ENCODE measurements around the gene TTC28.
"Not testable (repeated sequence)": the region's sequence is repeated elsewhere in the genome, so short reads cannot be mapped to it uniquely, and the experiment has no call there.

The TTC28 gene

DNA sequence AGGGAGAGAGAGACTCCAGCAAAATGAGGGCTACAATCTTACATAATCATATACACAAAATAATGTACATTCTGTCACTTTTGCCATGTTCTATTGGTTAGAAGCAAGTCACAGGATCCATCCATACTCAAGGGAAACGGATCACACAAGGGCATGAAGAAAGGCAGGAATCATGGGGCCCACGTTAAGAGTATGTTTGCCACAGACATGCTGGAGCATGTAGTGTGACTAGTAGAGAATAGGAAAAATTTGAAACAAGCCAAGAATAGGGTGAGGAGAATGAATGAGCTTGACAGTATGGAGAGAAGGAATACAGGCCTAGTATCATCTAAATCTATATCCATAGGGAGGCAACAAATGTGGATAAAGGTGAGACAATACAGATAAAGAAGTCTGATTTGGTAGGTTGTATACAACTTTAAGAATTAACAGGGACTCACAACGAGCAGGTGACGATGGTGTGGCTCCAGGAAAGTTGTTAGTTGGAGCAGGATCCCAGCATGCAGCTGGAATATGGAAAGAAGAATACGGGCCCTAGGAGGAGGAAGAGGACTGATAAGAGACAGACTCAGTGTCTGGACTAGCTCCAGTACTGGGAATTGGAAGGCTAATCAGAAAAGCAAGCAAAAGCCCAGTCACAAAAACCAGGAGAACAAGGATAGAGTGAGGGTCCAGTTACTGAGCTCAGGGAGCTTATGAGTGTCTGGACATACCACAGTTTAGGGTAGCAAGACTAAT lies 458.8 kb downstream of the TTC28 start:
- DNase-seq: no peak

DNA sequence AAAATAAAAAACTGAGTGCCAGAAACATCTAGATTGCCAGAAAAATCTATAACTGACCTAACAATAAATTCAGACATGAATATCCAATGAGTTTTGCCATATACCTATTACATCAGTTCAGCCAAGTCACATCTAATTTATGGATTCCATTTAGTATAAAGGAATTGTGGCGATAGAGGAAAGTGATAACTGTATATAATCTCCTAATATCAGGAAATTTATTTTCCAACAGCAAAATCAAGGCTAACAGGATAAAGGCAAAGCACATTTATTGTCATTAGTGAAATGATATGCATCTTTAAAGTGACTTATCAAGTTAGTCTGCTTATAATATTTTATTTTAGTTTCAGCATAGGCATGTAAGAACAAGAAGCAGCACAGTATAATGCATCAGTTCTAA lies 462.4 kb downstream of the TTC28 start:
- DNase-seq: no peak

DNA sequence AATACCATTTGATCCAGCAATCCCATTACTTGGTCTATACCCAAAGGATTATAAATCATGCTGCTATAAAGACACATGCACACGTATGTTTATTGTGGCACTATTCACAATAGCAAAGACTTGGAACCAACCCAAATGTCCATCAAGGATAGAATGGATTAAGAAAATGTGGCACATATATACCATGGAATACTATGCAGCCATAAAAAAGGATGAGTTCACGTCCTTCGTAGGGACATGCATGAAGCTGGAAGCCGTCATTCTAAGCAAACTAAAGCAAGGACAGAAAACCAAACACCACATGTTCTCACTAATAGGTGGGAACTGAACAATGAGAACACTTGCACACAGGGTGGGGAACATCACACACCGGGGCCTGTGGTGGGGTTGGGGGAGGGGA lies 464.9 kb downstream of the TTC28 start:
- DNase-seq: not testable (repeated sequence)

DNA sequence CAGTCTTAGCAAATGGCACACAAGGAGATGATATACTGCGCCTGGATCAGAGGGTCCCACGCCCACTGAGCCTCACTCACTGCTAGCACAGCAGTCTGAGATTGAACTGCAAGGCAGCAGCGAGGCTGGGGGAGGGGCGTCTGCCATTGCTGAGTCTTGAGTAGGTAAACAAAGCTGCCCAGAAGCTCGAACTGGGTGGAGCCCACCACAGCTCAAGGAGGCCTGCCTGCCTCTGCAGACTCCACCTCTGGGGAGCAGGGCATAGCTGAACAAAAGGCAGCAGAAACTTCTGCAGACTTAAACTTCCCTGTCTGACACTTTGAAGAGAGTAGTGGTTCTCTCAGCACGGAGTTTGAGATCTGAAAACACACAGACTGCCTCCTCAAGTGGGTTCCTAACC lies 470.2 kb downstream of the TTC28 start:
- DNase-seq: not testable (repeated sequence)

DNA sequence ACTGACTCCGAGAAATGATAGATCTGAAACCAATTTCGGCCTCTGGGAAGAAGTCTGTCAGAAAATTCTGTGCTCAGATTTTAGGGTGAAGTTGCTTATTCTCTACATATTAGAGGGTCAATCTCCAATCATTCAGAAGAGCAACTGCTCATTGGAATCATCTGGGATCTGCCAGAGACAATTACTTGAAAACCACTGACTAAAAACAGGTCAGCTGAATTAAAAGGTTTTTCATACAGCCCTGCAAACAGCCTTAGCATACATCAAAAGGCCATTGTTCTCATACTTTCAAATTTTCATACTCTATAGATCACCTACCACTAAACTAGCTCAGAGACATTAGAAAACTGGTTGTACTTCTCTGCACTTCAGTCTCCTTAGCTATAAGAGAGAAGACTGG lies 470.9 kb downstream of the TTC28 start:
- no peak for DNase-seq

DNA sequence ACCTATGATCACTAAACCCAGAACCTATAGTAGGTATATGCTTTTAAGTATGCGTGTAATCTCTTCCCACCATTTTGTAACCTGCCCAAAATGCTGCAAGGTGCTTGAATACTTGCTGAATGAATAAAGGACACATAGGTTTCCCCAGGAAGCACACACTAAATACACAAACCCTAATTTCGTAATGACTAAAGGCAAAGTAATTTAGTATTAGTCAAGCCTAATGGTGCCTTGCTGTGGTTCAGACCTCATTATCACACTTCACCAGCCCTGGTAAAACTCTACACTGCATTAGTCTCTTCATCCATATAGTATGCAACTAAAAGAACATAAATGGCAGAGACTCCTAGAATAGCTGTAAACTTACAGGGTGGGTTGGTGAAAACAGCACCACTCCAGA lies 471.6 kb downstream of the TTC28 start:
- DNase-seq: no peak

DNA sequence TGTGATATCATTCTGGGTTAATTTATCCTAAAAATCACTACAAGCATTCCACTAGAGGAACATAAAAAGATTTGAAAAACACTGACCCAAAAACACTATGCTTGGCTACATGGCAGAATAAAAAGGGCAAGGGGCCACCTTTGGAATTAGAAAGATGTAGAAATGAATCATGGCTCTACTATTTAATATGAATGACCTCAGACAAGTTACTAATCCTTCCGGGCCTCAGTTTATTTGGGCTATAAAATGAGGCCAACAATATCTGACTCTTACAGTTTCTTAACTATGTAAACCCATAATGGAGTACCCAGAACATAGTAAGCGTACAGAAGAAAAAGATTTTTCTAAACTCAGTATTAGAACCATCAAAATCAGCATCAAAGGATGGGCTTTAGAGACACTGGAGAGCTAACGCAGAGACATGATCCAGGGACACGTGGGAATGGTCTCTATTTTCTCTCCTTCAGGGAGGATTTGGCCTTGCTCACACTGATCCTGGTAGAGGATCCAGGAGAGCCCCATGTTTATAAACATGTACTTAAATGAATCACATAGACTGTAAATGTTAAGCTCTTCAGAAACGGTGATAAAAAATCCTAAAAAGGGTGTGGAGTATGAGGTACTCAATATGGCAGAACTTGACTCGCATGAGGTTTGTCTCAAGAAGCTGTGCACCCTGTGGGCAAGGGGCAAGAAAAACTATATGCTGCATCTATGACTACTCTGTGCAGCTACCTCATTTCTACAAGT lies 472.2 kb downstream of the TTC28 start:
- DNase-seq: no peak

DNA sequence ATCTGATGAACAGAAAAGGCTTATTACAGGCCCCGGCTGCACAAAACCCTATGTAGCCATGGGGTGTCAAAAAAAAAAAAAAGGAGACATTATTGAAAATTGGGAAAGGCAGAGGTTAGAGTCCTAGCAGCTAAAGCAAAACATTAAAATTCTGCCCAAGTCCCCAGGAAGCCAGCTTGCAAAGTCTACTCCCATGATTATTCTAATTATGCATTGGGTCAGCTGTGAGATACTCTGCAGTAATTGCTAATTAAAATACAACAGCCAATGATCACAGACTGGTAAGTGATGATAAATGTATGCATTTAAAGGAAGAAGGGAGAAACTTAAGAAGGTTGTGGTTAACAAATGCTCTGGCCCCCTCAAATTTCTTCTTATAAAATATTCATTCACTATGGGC lies 473.7 kb downstream of the TTC28 start:
- DNase-seq: no peak

DNA sequence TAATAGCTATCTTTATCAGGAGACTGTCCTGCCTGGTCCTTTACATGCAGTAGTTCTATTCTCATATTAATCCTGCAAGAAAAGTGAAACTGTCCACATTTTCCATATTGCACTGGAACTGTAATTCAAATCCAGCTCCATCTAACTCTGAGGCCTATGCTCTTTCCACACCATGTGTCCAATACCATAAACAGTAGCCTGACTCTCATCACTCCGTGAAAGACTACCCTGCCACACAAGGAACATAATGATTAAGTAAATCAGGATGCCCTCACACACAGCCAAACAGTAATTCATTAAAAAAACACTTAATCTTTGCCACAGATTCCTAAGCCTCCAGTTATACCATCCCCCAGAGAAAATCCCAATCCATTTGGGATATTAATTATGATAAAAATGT lies 475.3 kb downstream of the TTC28 start:
- no peak for DNase-seq

DNA sequence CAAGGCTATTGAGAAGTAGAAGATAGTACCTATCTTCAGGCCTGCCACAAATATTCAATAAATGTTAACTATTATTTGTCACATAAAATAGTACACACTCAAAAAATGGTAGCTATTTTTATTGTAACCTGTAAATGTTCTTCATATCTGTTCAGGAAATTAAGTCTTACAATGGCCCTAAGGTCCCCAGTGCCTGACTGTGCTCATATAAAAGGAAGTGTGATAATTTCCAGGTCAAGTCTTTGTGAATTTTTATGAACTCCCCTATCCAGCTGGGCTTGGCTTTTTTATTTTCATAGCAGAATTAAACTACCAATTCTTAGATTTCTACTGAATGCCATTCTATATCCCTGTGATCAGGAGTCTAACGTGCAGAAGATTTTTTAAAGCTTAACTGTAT lies 476.4 kb downstream of the TTC28 start:
- no peak for DNase-seq

DNA sequence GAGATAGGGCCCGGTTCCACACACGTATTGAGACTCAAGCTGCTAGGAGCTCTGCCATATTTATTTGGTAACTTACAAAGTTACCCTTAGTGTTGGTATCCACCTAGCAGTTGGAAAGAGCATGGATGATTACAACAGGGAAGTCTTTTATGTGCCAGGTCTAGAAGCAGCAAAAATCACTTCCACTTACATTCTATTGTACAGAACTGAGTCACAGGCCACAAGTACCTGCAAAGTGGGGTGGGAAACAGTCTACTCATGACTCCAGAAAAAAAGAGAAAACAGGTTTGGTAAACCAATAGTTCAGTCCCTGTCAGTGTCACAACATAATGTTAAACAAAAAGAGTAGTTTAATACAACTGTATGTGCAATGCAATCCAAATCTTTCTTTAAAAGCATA lies 480.9 kb downstream of the TTC28 start:
- DNase-seq: no peak

DNA sequence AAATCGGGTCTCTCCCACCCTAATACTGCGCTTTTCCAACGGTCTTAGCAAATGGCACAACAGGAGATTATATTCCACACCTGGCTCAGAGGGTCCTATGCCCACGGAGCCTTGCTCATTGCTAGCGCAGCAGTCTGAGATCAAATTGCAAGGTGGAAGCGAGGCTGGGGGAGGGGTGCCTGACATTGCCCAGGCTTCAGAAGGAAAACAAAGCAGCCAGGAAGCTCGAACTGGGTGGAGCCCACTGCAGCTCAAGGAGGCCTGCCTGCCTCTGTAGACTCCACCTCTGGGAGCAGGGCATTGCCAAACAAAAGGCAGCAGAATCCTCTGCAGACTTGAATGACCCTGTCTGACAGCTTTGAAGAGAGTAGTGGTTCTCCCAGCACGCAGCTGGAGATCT lies 488.1 kb downstream of the TTC28 start:
- not testable (repeated sequence) for DNase-seq

DNA sequence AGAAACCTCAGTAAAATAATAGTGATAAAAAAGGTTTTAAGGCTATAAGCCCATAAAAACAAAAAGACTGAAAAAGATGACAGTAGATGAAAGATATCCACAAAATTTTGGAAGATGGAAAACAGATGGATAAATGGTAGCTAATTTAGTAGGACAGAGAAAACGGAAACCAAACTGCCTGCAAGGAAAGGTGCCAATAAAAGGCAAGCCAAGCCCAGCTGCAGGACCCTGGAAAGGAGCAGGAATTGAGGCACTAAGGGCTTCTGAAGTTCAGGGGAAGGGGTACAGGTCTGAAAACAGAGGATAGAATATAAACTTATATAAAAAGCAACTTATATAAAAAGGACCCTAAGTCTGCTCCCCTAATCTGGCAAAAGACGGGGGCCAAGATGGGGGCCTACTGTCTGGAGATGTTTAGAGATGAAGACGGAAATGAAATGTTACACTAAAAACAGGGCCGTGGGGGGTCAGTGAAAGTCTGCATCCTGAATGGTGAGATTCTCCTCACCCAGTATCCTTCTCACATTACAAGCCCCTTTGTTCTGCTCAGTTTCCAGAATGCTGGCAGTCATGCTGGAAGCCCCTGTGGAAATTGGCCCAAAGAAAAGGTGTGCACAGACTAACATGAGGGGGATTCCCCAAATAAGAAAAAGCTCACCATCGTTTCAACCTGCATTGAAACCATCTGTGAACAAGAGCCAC lies 491.3 kb downstream of the TTC28 start:
- DNase-seq: no peak

DNA sequence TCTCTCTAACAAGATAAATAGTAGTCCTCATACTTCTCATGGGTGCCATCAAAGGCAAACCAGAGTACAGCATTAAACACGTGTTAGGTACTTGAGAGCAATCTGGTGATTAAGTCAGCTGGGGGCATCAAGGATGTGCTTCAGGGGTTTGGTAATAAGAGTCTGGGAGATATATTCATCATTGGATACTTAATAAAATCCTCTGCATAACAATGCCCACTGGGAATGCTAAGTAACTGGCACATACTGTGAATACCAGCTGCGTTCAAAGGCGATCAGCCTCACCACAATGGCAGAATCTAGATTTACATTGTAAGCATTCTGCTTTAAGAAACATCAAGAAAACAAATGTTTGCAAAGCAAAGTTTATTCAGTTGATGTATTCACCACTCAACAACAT lies 492.0 kb downstream of the TTC28 start:
- no peak for DNase-seq

DNA sequence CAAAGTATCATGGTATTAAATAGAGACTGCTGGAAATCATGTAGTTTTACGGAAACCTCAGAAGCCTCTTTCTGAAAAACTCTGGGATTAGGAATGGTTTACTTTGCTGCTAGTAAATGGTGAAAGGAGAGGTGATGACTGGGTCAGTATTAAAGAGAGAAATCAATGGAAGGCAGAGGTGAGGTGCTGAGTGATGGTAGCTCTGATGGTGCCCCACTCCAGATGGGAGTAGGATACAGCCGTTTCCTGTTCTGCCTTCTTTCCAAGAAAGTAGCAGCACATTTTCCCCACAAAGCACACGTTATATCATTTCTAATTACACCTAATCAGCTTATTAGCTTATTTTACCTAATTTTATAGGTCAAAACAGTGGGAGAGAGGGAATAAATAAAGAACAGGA lies 493.0 kb downstream of the TTC28 start:
- DNase-seq: no peak

DNA sequence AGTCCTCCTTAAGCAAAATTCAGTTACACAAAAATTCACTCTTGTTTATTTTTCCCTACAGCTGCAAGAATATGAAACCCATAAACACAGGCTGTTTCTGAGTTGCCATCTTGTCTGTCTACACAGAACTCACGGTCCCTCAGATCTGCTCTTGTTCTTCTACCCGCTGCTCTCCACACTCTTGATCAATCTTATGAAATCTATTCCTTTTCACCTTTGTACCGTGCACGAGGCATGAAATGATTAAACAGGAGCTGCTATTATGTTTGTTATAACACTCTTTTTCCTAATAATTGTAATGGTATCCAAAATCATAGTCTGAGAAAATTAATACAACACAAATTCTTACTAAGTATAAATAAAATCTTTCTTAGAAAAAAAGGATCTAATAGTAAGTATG lies 494.5 kb downstream of the TTC28 start:
- DNase-seq: no peak

DNA sequence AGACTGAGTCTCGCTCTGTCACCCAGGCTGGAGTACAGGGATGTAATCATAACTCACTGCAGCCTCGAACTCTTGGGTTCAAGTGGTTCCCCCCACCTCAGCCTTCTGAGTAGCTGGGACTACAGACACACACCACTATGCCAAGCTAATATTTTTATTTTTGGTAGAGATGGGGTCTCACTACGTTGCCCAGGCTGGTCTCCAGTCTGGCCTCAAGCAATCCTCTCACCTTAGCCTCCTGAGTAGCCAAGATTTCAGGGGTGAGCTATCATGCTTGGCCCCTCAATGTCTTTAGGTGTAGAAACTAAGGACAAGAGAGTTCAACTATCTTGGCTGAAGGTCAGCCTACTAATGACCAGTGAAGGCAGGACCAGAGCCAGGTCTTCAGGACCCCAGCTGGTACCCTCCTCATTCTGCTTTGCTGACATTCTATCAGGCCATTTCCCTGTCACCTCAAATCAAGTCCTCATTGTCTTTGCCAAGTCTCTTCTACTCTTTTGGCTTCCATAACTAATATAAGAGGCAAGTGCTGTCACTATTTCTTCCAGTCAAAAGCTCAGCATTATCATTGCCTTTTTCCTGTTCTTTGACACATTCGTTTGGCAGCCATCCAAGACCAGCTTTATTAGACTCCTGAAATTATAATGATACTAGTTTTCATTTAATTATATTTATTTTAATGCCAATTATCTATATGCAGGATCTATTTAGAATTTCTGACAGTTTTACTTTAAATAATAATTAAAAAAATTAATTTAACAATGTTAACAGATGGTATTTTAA lies 496.4 kb downstream of the TTC28 start:
- DNase-seq: no peak

DNA sequence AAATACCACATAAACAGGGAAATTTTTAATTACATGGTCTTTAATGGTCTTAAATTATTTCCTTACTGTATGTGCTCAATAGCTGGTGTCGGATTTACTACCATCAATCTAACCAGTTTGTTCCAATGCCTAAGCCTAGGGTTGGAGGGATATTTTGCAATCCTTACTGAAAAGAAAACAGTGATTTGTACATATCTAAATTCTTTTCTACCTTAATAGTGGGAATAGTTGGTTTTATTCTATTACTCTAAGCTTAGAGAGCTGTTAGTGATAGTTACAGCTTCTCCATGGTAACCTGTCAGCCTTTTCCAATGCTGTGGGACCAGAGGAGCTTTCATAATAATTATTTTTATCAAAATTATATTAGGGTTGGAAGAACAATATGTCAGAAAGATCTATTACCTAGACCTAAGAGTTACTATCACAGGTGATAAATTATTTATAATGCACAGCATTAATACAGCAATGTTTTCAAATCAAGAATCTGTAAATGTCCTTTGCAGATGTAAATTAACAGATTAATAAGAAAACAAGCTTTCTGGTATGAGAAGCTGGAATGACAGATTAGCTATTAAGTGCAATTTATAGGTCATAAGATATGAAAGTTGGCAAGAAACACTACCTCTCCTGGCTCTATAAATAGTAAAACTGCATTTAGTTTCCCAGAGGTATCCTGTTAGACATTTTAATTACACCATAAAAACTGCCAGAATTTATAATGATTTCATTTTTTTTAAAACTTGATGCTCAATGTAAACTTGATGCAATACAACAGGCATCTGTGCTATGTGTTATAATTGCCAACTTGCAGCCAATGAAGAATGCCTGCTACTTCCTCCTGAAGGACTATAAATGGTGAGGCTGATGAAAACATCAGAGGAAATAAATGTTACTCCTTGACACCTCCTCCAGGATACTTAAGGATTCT lies 498.6 kb downstream of the TTC28 start:
- DNase-seq: no peak

DNA sequence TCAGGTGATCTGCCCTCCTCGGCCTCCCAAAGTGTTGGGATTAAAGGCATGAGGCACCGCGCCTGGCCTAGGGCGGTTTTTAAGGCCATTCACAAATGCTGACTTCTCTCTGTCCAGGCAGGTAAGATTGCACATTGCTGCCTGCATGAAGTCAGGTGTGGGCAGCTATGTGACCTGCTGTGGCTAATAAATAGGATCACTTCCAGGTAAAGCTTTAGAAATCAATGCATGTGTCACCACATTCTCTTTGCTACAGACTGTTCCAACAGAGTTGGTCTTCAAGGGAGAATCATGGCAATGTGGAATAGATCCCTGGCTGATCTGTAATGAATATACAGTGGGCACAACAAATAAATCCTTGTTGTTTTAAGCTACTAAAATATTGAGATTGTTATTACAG lies 500.2 kb downstream of the TTC28 start:
- DNase-seq: no peak

DNA sequence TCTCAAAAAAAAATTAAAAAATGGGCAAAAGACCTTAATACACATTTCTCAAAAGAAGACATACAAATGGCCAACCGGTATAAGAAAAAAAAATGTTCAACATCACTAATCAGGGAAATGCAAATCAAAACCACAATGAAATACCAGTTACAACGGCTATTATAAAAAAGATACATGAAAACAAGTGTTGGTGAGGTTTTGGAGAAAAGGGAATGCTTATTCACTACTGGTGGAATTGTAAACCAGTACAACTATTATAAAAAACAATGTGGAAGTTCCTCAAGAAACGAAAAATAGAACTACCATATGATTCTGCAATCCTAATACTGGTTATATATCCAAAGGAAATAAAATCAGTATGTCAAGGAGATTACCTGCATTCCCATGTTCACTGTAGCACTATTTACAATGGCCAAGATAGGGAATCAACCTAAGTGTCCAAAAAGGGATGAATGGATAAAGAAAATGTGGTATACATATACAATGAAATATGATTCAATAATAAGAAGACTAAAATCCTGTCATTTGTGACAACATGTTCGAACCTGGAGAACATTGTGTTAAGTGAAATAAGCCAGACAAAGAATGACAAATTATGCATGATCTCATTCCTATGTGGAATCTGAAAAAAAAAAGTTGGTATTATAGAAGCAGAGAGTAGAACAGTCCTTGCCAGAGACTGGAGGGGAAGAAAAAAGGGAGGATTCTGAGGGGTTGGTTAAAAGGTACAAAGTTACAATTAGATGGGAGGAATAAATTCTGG lies 503.7 kb downstream of the TTC28 start:
- no peak for DNase-seq

DNA sequence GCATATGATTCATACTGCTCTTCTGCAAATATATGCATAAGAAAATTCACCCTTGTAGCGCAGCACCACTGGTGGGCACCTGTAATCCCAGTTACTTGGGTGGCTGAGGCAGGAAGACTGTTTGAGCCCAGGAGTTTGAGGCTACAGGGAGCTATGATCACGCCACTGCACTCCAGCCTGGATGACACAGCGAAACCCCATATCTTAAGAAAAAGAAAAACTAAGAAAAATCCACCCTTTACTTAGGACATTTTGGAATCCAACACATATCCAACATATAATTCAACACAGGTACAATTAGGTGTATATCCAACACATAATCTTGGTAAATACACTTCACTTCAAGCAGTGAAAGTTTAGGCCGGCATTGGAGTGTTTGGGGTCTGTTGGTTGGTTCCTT lies 505.1 kb downstream of the TTC28 start:
- DNase-seq: no peak

Data from hippocampal formation (tissue), 2 donors.